Testis (tissue), 3 donors: ENCODE results near the gene PTH2R. TPM values are rescaled to one million over a fixed set of nuclear protein-coding genes. Genes with fewer than 3 reads are reported as not detected.
"Not testable (repeated sequence)": the region's sequence is repeated elsewhere in the genome, so short reads cannot be mapped to it uniquely, and the experiment has no call there.

Experiments
- DNase-seq: peaks from one replicate; pipeline ENCODE4 v3.0.0-alpha.2; 2019
- H3K27ac ChIP-seq, 2 donors: fragments of 200-600 bp; sonication (generic); one replicate each; pipeline ENCODE4 v1.5.1; 2019
- H3K27me3 ChIP-seq: fragments of 200-600 bp; sonication (generic); one replicate; pipeline ENCODE4 v1.5.1; 2019
- H3K36me3 ChIP-seq: fragments of 200-600 bp; sonication (generic); one replicate; pipeline ENCODE4 v1.5.1; 2017; ENCODE audit warnings: low read depth; ENCODE audit errors: missing control alignments
- H3K4me1 ChIP-seq: fragments of 200-600 bp; sonication (generic); one replicate; pipeline ENCODE4 v1.5.1; 2019
- H3K4me3 ChIP-seq, 2 donors: fragments of 200-600 bp; sonication (generic); one replicate each; pipeline ENCODE4 v1.5.1; 2017 to 2019
- H3K9me3 ChIP-seq: fragments of 200-600 bp; sonication (generic); one replicate; pipeline ENCODE4 v1.5.1; 2017
- CTCF ChIP-seq, 3 experiments: fragments of 450-650 bp in 2 of 3; fragments of 200-600 bp in 1 of 3; sonication (generic) in 1 of 3; IDR thresholded peaks; one replicate each; pipeline ENCODE4 v1.5.1; 2016 to 2019; ENCODE audit warnings: antibody characterized with exemption in 3 of 3, mild to moderate bottlenecking in 2 of 3, moderate library complexity in 1 of 3
- POLR2A ChIP-seq: fragments of 450-650 bp; IDR thresholded peaks from one replicate; pipeline ENCODE4 v1.6.1; 2017; ENCODE audit warnings: antibody characterized with exemption, mild to moderate bottlenecking, moderate library complexity
- WGBS, 2 donors: methylation state at CpG; one replicate each; pipeline ENCODE4 v1.1.5; 2018; 5-methylcytosine and 5-hydroxymethylcytosine counted together
- intact Hi-C: fragments of 100-400 bp; cut with DNase I; formaldehyde crosslinking; loops from one replicate; pipeline ENCODE4 v1.15.1; 2023; ENCODE audit warnings: low total_unique reads
- polyA plus RNA-seq: library from polyadenylated mRNA; stranded (reverse); fragments of 350-450 nt; fragmentation: Illumina TruSeq; extraction: RNeasy Lipid Tissue Mini Kit (QIAGEN cat#74804); gene quantifications from one replicate; pipeline ENCODE4 v1.2.3, GENCODE V29; 2014; ENCODE audit warnings: low read depth, low replicate concordance; ENCODE audit not compliant: insufficient read depth
- total RNA-seq, 2 donors: library from RNA; depleted of rRNA; stranded (reverse); fragments of >200 nt; gene quantifications; one replicate each; pipeline ENCODE4 v1.2.3, GENCODE V29; 2016

The PTH2R gene
- total and polyA plus RNA-seq, 3 donors from 2014 or later, result 1.3 to 1.9 (median 1.5) TPM

DNA sequence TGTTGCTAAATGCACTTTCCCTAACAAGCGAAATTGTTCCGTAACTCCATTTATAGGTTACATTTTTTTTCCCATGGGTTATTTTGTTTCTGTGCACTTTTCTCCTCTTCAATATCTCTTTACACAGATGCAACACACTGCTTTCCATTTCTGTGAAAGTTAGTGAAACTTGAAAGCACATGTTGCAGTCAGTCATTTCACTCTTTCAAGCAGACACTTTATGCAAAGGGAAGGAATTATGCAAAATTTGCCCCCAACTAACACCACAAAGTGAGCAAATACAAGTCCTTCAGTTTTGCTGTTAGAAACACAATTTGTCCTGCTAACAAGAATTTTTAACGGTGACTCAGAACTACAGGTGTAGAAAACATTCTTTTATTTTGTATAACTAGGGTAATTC lies 124.8 kb downstream of the PTH2R start:
- DNase-seq, result no peak
- Histone ChIP-seq H3K27ac (no peak overlapping the region), H3K27me3 (no peaks in the 10 kb centered on the region), H3K4me3 (no peak overlapping the region), H3K9me3 (no peaks in the 10 kb centered on the region), H3K4me1 (no peaks in the 10 kb centered on the region), H3K36me3 (no peaks in the 10 kb centered on the region)
- WGBS, 2 donors, result 85 to 93% methylated on average over 3 of the region's 3 CpGs
- intact Hi-C loops, result no loop called here
- no peak for TF ChIP-seq CTCF (IDR thresholded peaks at IDR 0.05)
- no peak for TF ChIP-seq POLR2A

- H3K27ac ChIP-seq, H3K36me3 ChIP-seq, intact Hi-C loops, H3K9me3 ChIP-seq, H3K4me1 ChIP-seq, DNase-seq, H3K4me3 ChIP-seq, H3K27me3 ChIP-seq: not testable (repeated sequence)
- WGBS, 2 donors, result 91 to 92% methylated on average over 1 of the region's 1 CpG
These were observed 129.0 kb downstream of the PTH2R start for GRCh38 chr2:208535578-208535977.

- H3K27me3 ChIP-seq, result no peaks in the 10 kb centered on the region
- H3K4me3 ChIP-seq, result no peak overlapping the region
- 87 to 91% methylated on average over 3 of the region's 3 CpGs for WGBS, 2 donors
- no peaks in the 10 kb centered on the region for H3K36me3 ChIP-seq
- no peak for TF ChIP-seq POLR2A
- no peak for TF ChIP-seq CTCF (IDR thresholded peaks at IDR 0.05)
- no peaks in the 10 kb centered on the region for H3K9me3 ChIP-seq
- H3K27ac ChIP-seq, result no peak overlapping the region
- H3K4me1 ChIP-seq, result no peaks in the 10 kb centered on the region
- DNase-seq, result no peak
- intact Hi-C loops, result no loop called here
These were observed 134.9 kb downstream of the PTH2R start for GRCh38 chr2:208541461-208541988.

- 56 to 59% methylated on average over 3 of the region's 3 CpGs for WGBS, 2 donors
- Histone ChIP-seq H3K36me3 (no peaks in the 10 kb centered on the region), H3K4me3 (no peak overlapping the region), H3K9me3 (no peaks in the 10 kb centered on the region), H3K4me1 (no peaks in the 10 kb centered on the region), H3K27ac (no peak overlapping the region), H3K27me3 (no peaks in the 10 kb centered on the region)
- intact Hi-C loops, result no loop called here
- TF ChIP-seq POLR2A, result no peak
- DNase-seq, result no peak
These were observed 135.4 kb downstream of the PTH2R start for GRCh38 chr2:208541989-208542464.

DNA sequence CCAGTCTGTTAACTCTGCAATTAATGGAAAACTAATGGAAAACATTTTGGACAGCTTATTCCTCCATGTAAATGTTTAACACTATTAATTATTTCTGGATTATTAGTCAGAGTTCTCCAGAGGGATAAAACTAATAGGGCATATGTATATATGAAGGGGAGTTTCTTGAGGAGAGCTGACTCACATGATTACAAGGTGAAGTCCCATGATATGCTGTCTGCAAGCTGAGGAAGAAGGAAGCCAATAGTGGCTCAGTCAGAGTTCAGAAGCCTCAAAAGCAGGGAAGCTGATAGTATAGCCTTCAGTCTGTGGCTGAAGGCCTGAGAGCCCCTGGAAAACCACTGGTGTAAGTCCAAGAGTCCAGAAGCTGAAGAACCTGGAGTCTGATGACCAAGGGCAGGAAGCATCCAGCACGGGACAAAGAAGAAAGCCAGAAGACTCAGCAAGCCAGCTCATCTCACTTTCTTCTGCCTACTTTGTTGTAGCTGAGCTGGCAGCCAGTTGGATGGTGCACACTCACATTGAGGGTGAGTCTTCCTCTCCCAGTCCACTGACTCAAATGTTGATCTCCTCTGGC lies 136.0 kb downstream of the PTH2R start:
- Histone ChIP-seq H3K4me3 (no peak overlapping the region), H3K27ac (no peak overlapping the region), H3K9me3 (no peaks in the 10 kb centered on the region), H3K27me3 (no peaks in the 10 kb centered on the region), H3K4me1 (no peaks in the 10 kb centered on the region), H3K36me3 (no peaks in the 10 kb centered on the region)
- 65 to 100% methylated on average over 1 of the region's 1 CpG for WGBS, 2 donors
- TF ChIP-seq POLR2A, result no peak
- no peak for TF ChIP-seq CTCF (IDR thresholded peaks at IDR 0.05)
- intact Hi-C loops, result no loop called here
- no peak for DNase-seq

Other genes starting within 250 kb of the PTH2R start
- gene CRYGA, start 243.2 kb upstream of the PTH2R start, total RNA-seq, result not detected
- not detected for gene CRYGA, start 243.2 kb upstream of the PTH2R start, polyA plus RNA-seq
- not detected for gene C2orf80, start 216.8 kb upstream of the PTH2R start, total RNA-seq
- not detected for gene C2orf80, start 216.8 kb upstream of the PTH2R start, polyA plus RNA-seq
- gene IDH1, start 151.7 kb upstream of the PTH2R start, total RNA-seq, result 100 to 1,000 TPM in 1 of 2 donors, 10 to 100 TPM in 1; 80.0 to 120 TPM
- 93.4 TPM for gene IDH1, start 151.7 kb upstream of the PTH2R start, polyA plus RNA-seq
- gene PIKFYVE, start 140.5 kb upstream of the PTH2R start, total RNA-seq, result 10 to 100 TPM; 50.0 to 55.0 TPM
- 29.0 TPM for gene PIKFYVE, start 140.5 kb upstream of the PTH2R start, polyA plus RNA-seq